Stimulated activated memory B cell treated with anti-CD40 and anti-IgM and Interleukin-4, amounts not matched to agents 10 μg/mL and 1 μg/mL and 100 μg/mL, for 72 hours (primary cell): ENCODE measurements around the gene GPHN.

Experiments used
- ATAC-seq: fragments of 150-1000 bp; cut with Tn5 transposase; 2 replicates; pipeline ENCODE4 v1.10.0; 2021
- H3K27ac Mint-ChIP-seq: one replicate; pipeline ENCODE4 v1.8.0; 2022; ENCODE audit warnings: mild to moderate bottlenecking, mixed read lengths
- H3K27me3 Mint-ChIP-seq: one replicate; pipeline ENCODE4 v1.8.0; 2022; ENCODE audit warnings: mixed read lengths
- H3K36me3 Mint-ChIP-seq: one replicate; pipeline ENCODE4 v1.8.0; 2022; ENCODE audit warnings: mixed read lengths
- H3K4me1 Mint-ChIP-seq: one replicate; pipeline ENCODE4 v1.8.0; 2022; ENCODE audit warnings: mixed read lengths
- H3K4me3 Mint-ChIP-seq: one replicate; pipeline ENCODE4 v1.8.0; 2022; ENCODE audit warnings: mild to moderate bottlenecking, moderate library complexity, mixed read lengths
- H3K9me3 Mint-ChIP-seq: one replicate; pipeline ENCODE4 v1.8.0; 2022; ENCODE audit warnings: mixed read lengths

GPHN gene

GRCh38 chr14:66920196-66920595, 412.2 kb downstream of the GPHN start:
- H3K4me3 Mint-ChIP-seq: no peak overlapping the region
- H3K9me3 Mint-ChIP-seq: peaks cover 3% of the 10 kb centered on the region
- ATAC-seq: no peak
- H3K27me3 Mint-ChIP-seq: no peaks in the 10 kb centered on the region
- no peak overlapping the region for H3K27ac Mint-ChIP-seq
- H3K4me1 Mint-ChIP-seq: no peaks in the 10 kb centered on the region
- peaks cover 85% of the 10 kb centered on the region for H3K36me3 Mint-ChIP-seq

- Mint-ChIP-seq H3K9me3 (peaks cover 3% of the 10 kb centered on the region), H3K4me1 (no peaks in the 10 kb centered on the region)
- ATAC-seq: no peak
Measured at GRCh38 chr14:66923251-66923650, 415.3 kb downstream of the GPHN start.

GRCh38 chr14:66939409-66939808, 431.5 kb downstream of the GPHN start:
- H3K27me3 Mint-ChIP-seq: no peaks in the 10 kb centered on the region
- peaks cover 17% of the 10 kb centered on the region for H3K9me3 Mint-ChIP-seq
- H3K36me3 Mint-ChIP-seq: peaks cover 68% of the 10 kb centered on the region
- H3K27ac Mint-ChIP-seq: no peak overlapping the region
- no peak for ATAC-seq
- no peaks in the 10 kb centered on the region for H3K4me1 Mint-ChIP-seq
- no peak overlapping the region for H3K4me3 Mint-ChIP-seq

More at GRCh38 chr14:66923251-66923650, 415.3 kb downstream of the GPHN start:
- no peak overlapping the region for H3K27ac Mint-ChIP-seq
- H3K27me3 Mint-ChIP-seq: no peaks in the 10 kb centered on the region
- H3K36me3 Mint-ChIP-seq: peaks cover 86% of the 10 kb centered on the region
- H3K4me3 Mint-ChIP-seq: no peak overlapping the region

- H3K27me3 Mint-ChIP-seq: no peaks in the 10 kb centered on the region
- H3K9me3 Mint-ChIP-seq: peaks cover 18% of the 10 kb centered on the region
- peaks cover 75% of the 10 kb centered on the region for H3K36me3 Mint-ChIP-seq
- H3K4me3 Mint-ChIP-seq: no peak overlapping the region
- H3K27ac Mint-ChIP-seq: no peak overlapping the region
- H3K4me1 Mint-ChIP-seq: no peaks in the 10 kb centered on the region
- no peak for ATAC-seq
Measured at GRCh38 chr14:66944872-66945271, 436.9 kb downstream of the GPHN start.

GRCh38 chr14:66955159-66955558, 447.2 kb downstream of the GPHN start:
- no peak for ATAC-seq
- no peaks in the 10 kb centered on the region for H3K27me3 Mint-ChIP-seq
- no peaks in the 10 kb centered on the region for H3K4me1 Mint-ChIP-seq
- H3K4me3 Mint-ChIP-seq: no peak overlapping the region
- H3K9me3 Mint-ChIP-seq: peaks cover 20% of the 10 kb centered on the region
- peaks cover 85% of the 10 kb centered on the region for H3K36me3 Mint-ChIP-seq
- no peak overlapping the region for H3K27ac Mint-ChIP-seq

GRCh38 chr14:66959437-66960050, 451.6 kb downstream of the GPHN start:
- Mint-ChIP-seq H3K4me1 (no peaks in the 10 kb centered on the region), H3K36me3 (peaks cover 90% of the 10 kb centered on the region), H3K9me3 (peaks cover 13% of the 10 kb centered on the region), H3K27me3 (no peaks in the 10 kb centered on the region), H3K4me3 (no peak overlapping the region), H3K27ac (no peak overlapping the region)
- ATAC-seq: no peak

GRCh38 chr14:66965831-66966230, 457.9 kb downstream of the GPHN start:
- Mint-ChIP-seq H3K4me3 (no peak overlapping the region), H3K27ac (no peak overlapping the region), H3K4me1 (no peaks in the 10 kb centered on the region), H3K9me3 (peaks cover 6% of the 10 kb centered on the region), H3K36me3 (peaks cover 56% of the 10 kb centered on the region), H3K27me3 (no peaks in the 10 kb centered on the region)
- no peak for ATAC-seq

GRCh38 chr14:66972469-66972868, 464.5 kb downstream of the GPHN start:
- no peak overlapping the region for H3K27ac Mint-ChIP-seq

GRCh38 chr14:66974397-66975025, 466.6 kb downstream of the GPHN start:
- Mint-ChIP-seq H3K4me1 (no peaks in the 10 kb centered on the region), H3K36me3 (peaks cover 5% of the 10 kb centered on the region), H3K4me3 (no peak overlapping the region), H3K9me3 (no peaks in the 10 kb centered on the region), H3K27me3 (no peaks in the 10 kb centered on the region), H3K27ac (no peak overlapping the region)
- no peak for ATAC-seq

More at GRCh38 chr14:66972469-66972868, 464.5 kb downstream of the GPHN start:
- no peaks in the 10 kb centered on the region for H3K9me3 Mint-ChIP-seq
- no peak for ATAC-seq
- H3K36me3 Mint-ChIP-seq: peaks cover 10% of the 10 kb centered on the region
- H3K27me3 Mint-ChIP-seq: no peaks in the 10 kb centered on the region
- no peaks in the 10 kb centered on the region for H3K4me1 Mint-ChIP-seq
- no peak overlapping the region for H3K4me3 Mint-ChIP-seq

GRCh38 chr14:66975251-66975650, 467.3 kb downstream of the GPHN start:
- Mint-ChIP-seq H3K4me1 (no peaks in the 10 kb centered on the region), H3K4me3 (no peak overlapping the region), H3K9me3 (no peaks in the 10 kb centered on the region), H3K27me3 (no peaks in the 10 kb centered on the region), H3K27ac (no peak overlapping the region), H3K36me3 (peaks cover 5% of the 10 kb centered on the region)
- no peak for ATAC-seq

GRCh38 chr14:66979101-66979974, 471.4 kb downstream of the GPHN start:
- Mint-ChIP-seq H3K4me3 (no peak overlapping the region), H3K9me3 (no peaks in the 10 kb centered on the region), H3K4me1 (no peaks in the 10 kb centered on the region), H3K27me3 (no peaks in the 10 kb centered on the region), H3K36me3 (no peaks in the 10 kb centered on the region), H3K27ac (no peak overlapping the region)
- ATAC-seq: no peak

GRCh38 chr14:66982247-66982646, 474.3 kb downstream of the GPHN start:
- Mint-ChIP-seq H3K4me1 (no peaks in the 10 kb centered on the region), H3K9me3 (no peaks in the 10 kb centered on the region), H3K27me3 (no peaks in the 10 kb centered on the region), H3K4me3 (no peak overlapping the region), H3K36me3 (peaks cover 7% of the 10 kb centered on the region), H3K27ac (no peak overlapping the region)
- no peak for ATAC-seq

- no peaks in the 10 kb centered on the region for H3K9me3 Mint-ChIP-seq
- no peaks in the 10 kb centered on the region for H3K27me3 Mint-ChIP-seq
- H3K36me3 Mint-ChIP-seq: peaks cover 24% of the 10 kb centered on the region
- ATAC-seq: no peak
- no peaks in the 10 kb centered on the region for H3K4me1 Mint-ChIP-seq
- H3K4me3 Mint-ChIP-seq: no peak overlapping the region
- H3K27ac Mint-ChIP-seq: no peak overlapping the region
Measured at GRCh38 chr14:66992776-66993175, 484.8 kb downstream of the GPHN start.

GRCh38 chr14:66993512-66993911, 485.6 kb downstream of the GPHN start:
- ATAC-seq: no peak
- no peaks in the 10 kb centered on the region for H3K9me3 Mint-ChIP-seq
- no peaks in the 10 kb centered on the region for H3K27me3 Mint-ChIP-seq
- peaks cover 31% of the 10 kb centered on the region for H3K36me3 Mint-ChIP-seq
- H3K4me1 Mint-ChIP-seq: no peaks in the 10 kb centered on the region
- no peak overlapping the region for H3K4me3 Mint-ChIP-seq
- no peak overlapping the region for H3K27ac Mint-ChIP-seq

GRCh38 chr14:66998013-66998412, 490.1 kb downstream of the GPHN start:
- Mint-ChIP-seq H3K27ac (no peak overlapping the region), H3K9me3 (no peaks in the 10 kb centered on the region), H3K4me3 (no peak overlapping the region), H3K4me1 (no peaks in the 10 kb centered on the region), H3K27me3 (no peaks in the 10 kb centered on the region), H3K36me3 (peaks cover 24% of the 10 kb centered on the region)
- ATAC-seq: no peak
